K562 (cell line): ENCODE measurements around the gene SLC15A3.

Source experiments
- CTBP1 ChIP-seq: fragments of 450-650 bp; IDR thresholded peaks from 2 replicates; pipeline ENCODE4 v1.6.1; 2016; ENCODE audit warnings: borderline replicate concordance
- JUN ChIP-seq, 2 experiments: sonication (generic) in 1 of 2; formaldehyde crosslinking in 1 of 2; IDR thresholded peaks; 2 replicates each; pipeline versions ENCODE4 v1.6.1 to v1.8.0; 2012 to 2022; ENCODE audit warnings: borderline replicate concordance in 2 of 2, mild to moderate bottlenecking in 2 of 2, improper control_type of control experiment in 1 of 2, low read depth in 1 of 2, low read length in 1 of 2, missing genetic modification reagents in 1 of 2
- RFX5 ChIP-seq: IDR thresholded peaks from 2 replicates; pipeline ENCODE4 v1.6.1; 2011; ENCODE audit warnings: low read depth, mild to moderate bottlenecking, improper control_type of control experiment, low read length

DNA sequence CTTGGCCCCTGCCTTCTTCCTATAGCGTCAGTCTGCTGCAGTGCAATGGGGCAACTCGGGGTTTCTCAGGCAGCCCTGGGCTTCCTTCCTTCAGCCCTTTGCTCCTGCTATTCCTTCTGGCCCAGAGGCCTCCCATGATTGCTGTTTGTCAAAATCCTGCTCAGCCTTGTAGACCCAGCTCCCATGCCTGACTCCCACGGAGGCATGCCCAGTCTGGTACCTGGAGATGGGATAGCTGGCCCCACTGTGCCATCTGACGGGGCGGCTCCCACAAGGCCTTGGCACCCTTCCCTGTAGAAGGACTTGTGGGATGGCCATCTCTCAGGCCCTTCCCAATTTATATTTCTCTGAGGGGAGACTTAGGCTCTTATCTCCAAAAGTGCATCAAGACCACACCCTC, 18.9 kb upstream of the SLC15A3 start:
- TF ChIP-seq JUN (IDR thresholded peaks at IDR 0.05; ENCODE audit: borderline replicate concordance, low read depth, low read length), result no peak
- no peak for TF ChIP-seq JUN (CRISPR knock-in tag; IDR thresholded peaks at IDR 0.05; ENCODE audit: borderline replicate concordance)
- no peak for TF ChIP-seq RFX5
- TF ChIP-seq CTBP1, result no peak
